KMS-11 (cell line): Measurements from ENCODE around the gene SMG6.

ENCODE experiments used
- H2AFZ ChIP-seq: fragments of 200-600 bp; sonication (generic); 2 replicates; pipeline ENCODE4 v1.6.1; 2016; ENCODE audit warnings: antibody characterized with exemption, mixed run types, low read depth
- H3K27ac ChIP-seq: fragments of 200-600 bp; sonication (generic); 2 replicates; pipeline ENCODE4 v1.6.1; 2016; ENCODE audit warnings: mild to moderate bottlenecking, mixed run types
- H3K27me3 ChIP-seq: fragments of 200-600 bp; sonication (generic); 2 replicates; pipeline ENCODE4 v1.6.1; 2017; ENCODE audit warnings: mild to moderate bottlenecking, low read depth, mixed run types, moderate library complexity; ENCODE audit not compliant: insufficient read depth
- H3K36me3 ChIP-seq: fragments of 200-600 bp; sonication (generic); 2 replicates; pipeline ENCODE4 v1.6.1; 2017; ENCODE audit warnings: mild to moderate bottlenecking, mixed run types; ENCODE audit not compliant: insufficient read depth
- H3K4me1 ChIP-seq: fragments of 200-600 bp; sonication (generic); 2 replicates; pipeline ENCODE4 v1.6.1; 2016; ENCODE audit warnings: mild to moderate bottlenecking, low read depth, mixed run types; ENCODE audit not compliant: poor library complexity, severe bottlenecking
- H3K4me2 ChIP-seq: fragments of 200-600 bp; sonication (generic); 2 replicates; pipeline ENCODE4 v1.7.0; 2016; ENCODE audit warnings: mild to moderate bottlenecking, mixed run types
- H3K4me3 ChIP-seq: fragments of 200-600 bp; sonication (generic); IDR thresholded peaks from 2 replicates; pipeline ENCODE4 v1.6.1; 2017; ENCODE audit warnings: low read depth, low read length, mixed read lengths; ENCODE audit not compliant: insufficient read depth
- H3K79me2 ChIP-seq: fragments of 200-600 bp; sonication (generic); 2 replicates; pipeline ENCODE4 v1.6.1; 2016; ENCODE audit warnings: low read depth, mixed run types; ENCODE audit not compliant: insufficient read depth
- H3K9ac ChIP-seq: fragments of 200-600 bp; sonication (generic); 2 replicates; pipeline ENCODE4 v1.6.1; 2016; ENCODE audit warnings: mild to moderate bottlenecking, mixed run types
- H4K20me1 ChIP-seq: fragments of 200-600 bp; sonication (generic); 2 replicates; pipeline ENCODE4 v1.6.1; 2016; ENCODE audit warnings: mild to moderate bottlenecking, mixed run types; ENCODE audit not compliant: insufficient read depth
- TF ChIP-seq, protein P1 (sequence below): fragments of 200-600 bp; sonication (generic); conservative IDR thresholded peaks from 2 replicates; pipeline ENCODE4 v1.6.1; 2017; ENCODE audit warnings: low read depth, mild to moderate bottlenecking, antibody characterized with exemption, low read length, moderate library complexity, mixed read lengths

SMG6 gene

DNA sequence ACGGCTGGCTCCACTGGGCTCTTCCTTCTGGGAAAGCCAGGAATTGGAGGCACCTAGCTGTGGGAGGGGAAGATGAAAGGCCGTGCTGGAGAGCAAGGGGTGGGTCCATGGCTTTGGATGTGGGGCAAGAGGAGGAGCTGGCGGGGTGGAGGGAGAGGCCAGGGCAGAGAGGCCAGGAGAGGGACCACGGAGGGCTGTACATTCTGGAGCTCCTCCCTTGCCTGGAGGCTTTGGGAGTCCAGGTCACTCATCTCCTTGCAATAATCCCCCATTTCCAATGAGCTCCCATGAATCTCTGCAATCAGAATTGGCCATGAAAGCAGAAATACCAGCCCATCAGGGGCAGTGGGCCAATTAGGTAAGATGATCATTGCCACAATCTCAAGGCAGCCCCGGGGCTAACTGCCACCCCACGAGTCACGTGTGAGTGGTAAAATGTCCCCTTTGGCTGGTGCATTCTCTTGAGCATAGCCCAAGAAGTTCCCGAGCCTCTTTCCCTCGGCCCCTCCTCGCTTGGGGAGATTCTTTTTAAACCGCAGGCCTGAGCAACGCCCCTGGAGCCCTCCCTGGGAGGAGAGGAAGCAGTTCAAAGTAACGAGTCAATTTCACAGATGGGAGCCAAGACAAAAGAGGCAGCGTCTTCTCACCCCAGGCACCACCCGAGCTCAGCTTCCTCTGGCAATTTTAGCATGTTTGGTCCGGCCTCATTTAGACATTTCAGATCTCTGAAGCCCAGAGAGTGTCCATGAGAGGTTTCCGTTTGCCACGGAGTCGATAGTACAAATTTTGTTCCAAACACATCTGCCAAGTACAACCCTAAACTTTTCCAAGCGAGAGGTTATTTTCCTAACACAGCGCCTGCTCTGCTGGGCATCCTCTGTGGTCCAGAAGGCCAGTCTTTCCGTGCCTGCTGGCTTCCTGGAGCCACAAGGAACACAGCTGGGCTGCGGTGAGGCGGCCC lies 291.9 kb downstream of the SMG6 start:
- H3K27ac ChIP-seq = no peak overlapping the region
- H3K27me3 ChIP-seq = no peaks in the 10 kb centered on the region; the same call in 1 of the 2 replicates
- H3K9ac ChIP-seq = no peak overlapping the region
- H4K20me1 ChIP-seq = no peaks in the 10 kb centered on the region
- no peak overlapping the region for H2AFZ ChIP-seq
- H3K4me2 ChIP-seq = no peak overlapping the region
- no peaks in the 10 kb centered on the region for H3K79me2 ChIP-seq
- H3K4me3 ChIP-seq = no peak overlapping the region
- TF ChIP-seq, protein P1, sequence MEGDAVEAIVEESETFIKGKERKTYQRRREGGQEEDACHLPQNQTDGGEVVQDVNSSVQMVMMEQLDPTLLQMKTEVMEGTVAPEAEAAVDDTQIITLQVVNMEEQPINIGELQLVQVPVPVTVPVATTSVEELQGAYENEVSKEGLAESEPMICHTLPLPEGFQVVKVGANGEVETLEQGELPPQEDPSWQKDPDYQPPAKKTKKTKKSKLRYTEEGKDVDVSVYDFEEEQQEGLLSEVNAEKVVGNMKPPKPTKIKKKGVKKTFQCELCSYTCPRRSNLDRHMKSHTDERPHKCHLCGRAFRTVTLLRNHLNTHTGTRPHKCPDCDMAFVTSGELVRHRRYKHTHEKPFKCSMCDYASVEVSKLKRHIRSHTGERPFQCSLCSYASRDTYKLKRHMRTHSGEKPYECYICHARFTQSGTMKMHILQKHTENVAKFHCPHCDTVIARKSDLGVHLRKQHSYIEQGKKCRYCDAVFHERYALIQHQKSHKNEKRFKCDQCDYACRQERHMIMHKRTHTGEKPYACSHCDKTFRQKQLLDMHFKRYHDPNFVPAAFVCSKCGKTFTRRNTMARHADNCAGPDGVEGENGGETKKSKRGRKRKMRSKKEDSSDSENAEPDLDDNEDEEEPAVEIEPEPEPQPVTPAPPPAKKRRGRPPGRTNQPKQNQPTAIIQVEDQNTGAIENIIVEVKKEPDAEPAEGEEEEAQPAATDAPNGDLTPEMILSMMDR = no peak
- no peaks in the 10 kb centered on the region for H3K36me3 ChIP-seq
- peaks cover under 1% of the 10 kb centered on the region for H3K4me1 ChIP-seq
